CD4-positive, alpha-beta T cell treated with Interleukin-6 for 4 hours (primary cell): ENCODE measurements around the gene CDC42EP1.
"Not testable (repeated sequence)": the region's sequence is repeated elsewhere in the genome, so short reads cannot be mapped to it uniquely, and the experiment has no call there.

Experiments
- DNase-seq: peaks from one replicate; pipeline ENCODE4 v3.0.0-alpha.2; 2020; ENCODE audit warnings: mixed read lengths

Gene CDC42EP1

GRCh38 chr22:37588546-37589215 lies 28.4 kb downstream of the CDC42EP1 start:
- no peak for DNase-seq

- DNase-seq: no peak
These were observed 29.4 kb downstream of the CDC42EP1 start for GRCh38 chr22:37589636-37590035.

GRCh38 chr22:37591081-37591480 lies 30.8 kb downstream of the CDC42EP1 start:
- DNase-seq: not testable (repeated sequence)

- DNase-seq: no peak
These were observed 31.6 kb downstream of the CDC42EP1 start for GRCh38 chr22:37591823-37592404.

- no peak for DNase-seq
These were observed 34.0 kb downstream of the CDC42EP1 start for GRCh38 chr22:37594237-37594636.

GRCh38 chr22:37599153-37599552 lies 38.9 kb downstream of the CDC42EP1 start:
- DNase-seq: no peak

GRCh38 chr22:37601203-37601539 lies 40.9 kb downstream of the CDC42EP1 start:
- DNase-seq: no peak

- no peak for DNase-seq
These were observed 41.5 kb downstream of the CDC42EP1 start for GRCh38 chr22:37601540-37602442.

GRCh38 chr22:37602546-37603277 lies 42.4 kb downstream of the CDC42EP1 start:
- not testable (repeated sequence) for DNase-seq

GRCh38 chr22:37604074-37604473 lies 43.8 kb downstream of the CDC42EP1 start:
- no peak for DNase-seq

GRCh38 chr22:37604875-37605274 lies 44.6 kb downstream of the CDC42EP1 start:
- DNase-seq: peak; percentile 77

- peak; percentile 95 for DNase-seq
These were observed 47.0 kb downstream of the CDC42EP1 start for GRCh38 chr22:37607010-37607934.

GRCh38 chr22:37607935-37608476 lies 47.7 kb downstream of the CDC42EP1 start:
- DNase-seq: no peak

GRCh38 chr22:37608477-37609239 lies 48.4 kb downstream of the CDC42EP1 start, which contains the start of gene GGA1:
Gene GGA1 (plus strand): TSS chr22:37608834. CDS start chr22:37608861, 27 bp downstream.
- peak; percentile 95 for DNase-seq

GRCh38 chr22:37609240-37610152 lies 49.2 kb downstream of the CDC42EP1 start:
- DNase-seq: peak; percentile 51

GRCh38 chr22:37610153-37610475 lies 49.8 kb downstream of the CDC42EP1 start:
- DNase-seq: not testable (repeated sequence)

GRCh38 chr22:37610480-37611129 lies 50.3 kb downstream of the CDC42EP1 start:
- DNase-seq: no peak

- DNase-seq: no peak
These were observed 50.9 kb downstream of the CDC42EP1 start for GRCh38 chr22:37611207-37611606.
